NCI-H1417 treated with DMSO at 0.1 percent for 48 hours (cell line): Measurements from ENCODE around the gene ZP3.
"Not testable (repeated sequence)": the region's sequence is repeated elsewhere in the genome, so short reads cannot be mapped to it uniquely, and the experiment has no call there.

Experiments
- DNase-seq: peaks from one replicate; lab custom pipeline; 2025; lab: John Stamatoyannopoulos, UW

Gene ZP3

GRCh38 chr7:76442664-76443446 lies 18.1 kb downstream of the ZP3 start:
- not testable (repeated sequence) for DNase-seq

- not testable (repeated sequence) for DNase-seq
Observed at GRCh38 chr7:76443846-76444245, 19.1 kb downstream of the ZP3 start.

- DNase-seq = not testable (repeated sequence)
Observed at GRCh38 chr7:76445577-76446008, 20.8 kb downstream of the ZP3 start.

GRCh38 chr7:76457017-76457416 lies 32.3 kb downstream of the ZP3 start:
- not testable (repeated sequence) for DNase-seq

- not testable (repeated sequence) for DNase-seq
Observed at GRCh38 chr7:76458504-76458903, 33.8 kb downstream of the ZP3 start.

- not testable (repeated sequence) for DNase-seq
Observed at GRCh38 chr7:76460767-76461166, 36.0 kb downstream of the ZP3 start.

- not testable (repeated sequence) for DNase-seq
Observed at GRCh38 chr7:76461464-76462101, 36.8 kb downstream of the ZP3 start, which contains the start of gene DTX2. DTX2 (plus strand) TSS chr7:76461709; CDS start chr7:76480510, 18,801 bp downstream.

GRCh38 chr7:76462271-76462882 lies 37.6 kb downstream of the ZP3 start:
- not testable (repeated sequence) for DNase-seq

- not testable (repeated sequence) for DNase-seq
Observed at GRCh38 chr7:76464959-76465358, 40.2 kb downstream of the ZP3 start.

GRCh38 chr7:76465950-76466349 lies 41.2 kb downstream of the ZP3 start:
- DNase-seq = not testable (repeated sequence)

- not testable (repeated sequence) for DNase-seq
Observed at GRCh38 chr7:76467743-76468404, 43.1 kb downstream of the ZP3 start.

GRCh38 chr7:76471556-76472221 lies 46.9 kb downstream of the ZP3 start:
- DNase-seq = not testable (repeated sequence)

GRCh38 chr7:76473097-76473496 lies 48.3 kb downstream of the ZP3 start:
- not testable (repeated sequence) for DNase-seq

GRCh38 chr7:76476280-76476679 lies 51.5 kb downstream of the ZP3 start:
- not testable (repeated sequence) for DNase-seq

- DNase-seq = not testable (repeated sequence)
Observed at GRCh38 chr7:76476742-76477474, 52.2 kb downstream of the ZP3 start.

GRCh38 chr7:76479628-76480027 lies 54.9 kb downstream of the ZP3 start:
- DNase-seq = not testable (repeated sequence)

- not testable (repeated sequence) for DNase-seq
Observed at GRCh38 chr7:76480403-76481253, 55.9 kb downstream of the ZP3 start.

- not testable (repeated sequence) for DNase-seq
Observed at GRCh38 chr7:76482660-76483059, 57.9 kb downstream of the ZP3 start.

- not testable (repeated sequence) for DNase-seq
Observed at GRCh38 chr7:76483081-76483480, 58.3 kb downstream of the ZP3 start.

GRCh38 chr7:76484456-76484855 lies 59.7 kb downstream of the ZP3 start:
- not testable (repeated sequence) for DNase-seq
